GM19035 (cell line): Measurements from ENCODE around the gene ILKAP.

Experiments
- ATAC-seq: cut with Tn5 transposase; IDR thresholded peaks from one replicate; pipeline ENCODE4 v1.9.1; 2021; ENCODE audit not compliant: unreplicated experiment

Gene ILKAP

GRCh38 chr2:238125127-238125885, 78.2 kb downstream of the ILKAP start:
- ATAC-seq, result no peak

GRCh38 chr2:238124488-238125126, 78.9 kb downstream of the ILKAP start:
- no peak for ATAC-seq

- no peak for ATAC-seq
These were observed 79.5 kb downstream of the ILKAP start for GRCh38 chr2:238123991-238124470.

GRCh38 chr2:238123218-238123971, 80.1 kb downstream of the ILKAP start:
- ATAC-seq, result no peak

GRCh38 chr2:238122287-238123217, 80.9 kb downstream of the ILKAP start:
- no peak for ATAC-seq

GRCh38 chr2:238121511-238122286, 81.8 kb downstream of the ILKAP start:
- ATAC-seq, result no peak

GRCh38 chr2:238120463-238121298, 82.8 kb downstream of the ILKAP start:
- ATAC-seq, result no peak
